ENCODE measurements around the gene SESTD1.

- TF ChIP-seq CTCF (conservative IDR thresholded peaks at IDR 0.05 in 1 of 2, IDR thresholded peaks at IDR 0.05 in 1 of 2; ENCODE audit: low read depth in 1 of 2, low read length in 2 of 2): no peak
- TF ChIP-seq EZH2 (IDR thresholded peaks at IDR 0.05; ENCODE audit: low read length, missing control alignments): no peak
Measured at GRCh38 chr2:179107737-179108136, 156.9 kb downstream of the SESTD1 start.

Measured in fibroblast of lung (primary cell).